NK-92 (cell line): ENCODE results near the gene TTI1.
"Not testable (repeated sequence)": the region's sequence is repeated elsewhere in the genome, so short reads cannot be mapped to it uniquely, and the experiment has no call there.

ENCODE experiments used
- DNase-seq: peaks from one replicate; lab custom pipeline; 2025; ENCODE audit not compliant: unreplicated experiment; lab: John Stamatoyannopoulos, UW

The TTI1 gene

DNA sequence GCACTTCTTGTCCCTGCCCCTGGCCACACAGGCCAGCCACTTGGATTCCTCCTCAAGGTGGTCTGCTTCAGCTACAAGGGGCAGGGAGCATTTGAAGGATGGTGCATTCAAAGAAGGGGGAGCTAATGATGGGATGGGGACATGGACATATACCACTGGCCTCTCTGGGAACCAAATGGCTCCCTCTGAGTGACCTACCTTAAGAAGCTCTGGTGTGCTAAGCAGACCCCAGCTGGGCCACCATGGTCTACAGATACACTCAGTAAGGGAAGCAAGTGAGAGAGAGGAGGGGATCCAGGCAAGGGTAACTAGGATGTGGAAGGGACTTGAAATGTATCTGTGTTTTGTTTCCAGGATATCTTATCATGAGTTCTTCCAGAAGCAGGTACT, 62.4 kb downstream of the TTI1 start:
- no peak for DNase-seq

DNA sequence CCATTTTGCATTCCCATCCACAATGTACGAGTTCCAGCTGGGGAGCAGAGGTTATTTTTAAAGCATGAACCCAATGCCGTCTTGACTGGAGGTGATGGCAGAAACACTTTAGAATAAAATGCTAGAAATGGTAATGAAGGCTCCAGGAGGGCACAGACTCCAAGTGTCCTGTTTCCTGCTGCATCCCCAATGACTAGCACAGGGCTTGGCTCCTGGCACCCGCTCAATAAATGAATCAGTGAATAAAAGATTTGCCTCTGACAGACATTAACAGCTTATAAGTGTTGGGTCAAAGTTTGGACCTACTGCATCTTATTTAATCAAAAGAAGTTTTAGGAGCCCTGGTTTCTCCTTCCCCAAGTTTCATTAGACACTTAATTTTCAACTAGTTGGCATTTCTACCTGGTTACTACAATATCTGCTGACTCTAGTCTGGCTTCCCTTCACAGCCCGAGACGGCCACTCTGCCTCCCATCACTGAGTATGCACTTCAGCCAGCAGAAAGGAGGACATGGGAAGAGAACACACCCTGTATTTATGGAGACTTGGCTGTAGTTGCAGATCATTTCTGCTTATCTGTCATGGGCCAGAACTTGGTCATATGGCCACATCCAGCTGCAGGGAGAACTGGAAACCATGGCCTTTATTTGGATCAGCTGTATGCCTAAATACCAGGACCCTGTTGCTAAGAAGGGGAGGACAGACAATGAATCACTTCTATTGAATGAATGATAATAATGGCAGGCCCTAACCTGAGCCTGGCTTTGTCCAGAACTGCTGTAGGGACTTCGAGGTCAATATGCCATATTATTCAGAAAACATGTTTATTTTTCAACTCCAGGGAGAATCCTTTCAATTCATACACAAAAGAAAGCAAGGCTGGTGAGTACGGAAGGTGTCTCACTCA, 63.1 kb downstream of the TTI1 start:
- no peak for DNase-seq

DNA sequence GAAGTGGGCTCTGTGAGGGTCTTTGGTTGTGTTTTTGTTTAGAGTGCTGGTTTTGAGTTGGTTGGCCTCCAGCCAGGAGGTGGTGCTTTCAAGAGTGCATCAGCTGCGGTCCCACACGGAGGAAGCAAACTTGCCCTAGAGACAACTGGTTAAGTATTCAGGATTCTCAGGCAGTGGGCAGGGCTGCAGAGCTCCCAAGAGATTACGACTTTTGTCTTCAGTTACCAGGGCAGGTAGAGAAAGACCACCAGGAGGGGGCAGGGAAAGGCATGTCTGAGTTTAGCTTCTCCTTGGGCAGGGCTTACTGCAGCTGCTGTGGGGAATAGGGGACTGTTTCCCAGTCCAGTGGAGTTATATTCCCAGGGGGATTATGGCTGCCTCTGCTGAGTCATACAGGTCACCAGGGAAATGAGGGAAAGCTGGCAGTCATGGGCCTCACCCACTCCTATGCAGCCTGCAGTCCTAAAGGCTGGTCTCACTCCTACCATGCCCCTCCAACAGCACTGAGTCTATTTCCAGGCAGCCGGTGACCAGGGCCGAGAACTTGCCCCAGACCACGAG, 64.3 kb downstream of the TTI1 start:
- no peak for DNase-seq

DNA sequence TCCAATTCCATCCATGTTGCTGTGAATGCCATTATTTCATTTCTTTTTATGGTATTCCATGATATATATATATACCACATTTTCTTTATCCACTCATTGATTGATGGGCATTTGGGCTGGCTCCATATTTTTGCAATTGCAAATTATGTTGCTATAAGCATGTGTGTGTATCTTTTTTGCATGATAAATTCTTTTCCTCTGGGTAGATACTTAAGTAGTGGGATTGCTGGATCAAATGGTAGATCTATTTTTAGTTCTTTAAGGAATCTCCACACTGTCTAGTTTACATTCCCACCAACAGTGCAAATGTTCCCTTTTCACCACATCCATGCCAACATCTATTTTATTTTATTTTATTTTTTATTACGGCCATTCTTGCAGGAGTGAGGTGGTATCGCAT, 69.8 kb downstream of the TTI1 start:
- DNase-seq: not testable (repeated sequence)

DNA sequence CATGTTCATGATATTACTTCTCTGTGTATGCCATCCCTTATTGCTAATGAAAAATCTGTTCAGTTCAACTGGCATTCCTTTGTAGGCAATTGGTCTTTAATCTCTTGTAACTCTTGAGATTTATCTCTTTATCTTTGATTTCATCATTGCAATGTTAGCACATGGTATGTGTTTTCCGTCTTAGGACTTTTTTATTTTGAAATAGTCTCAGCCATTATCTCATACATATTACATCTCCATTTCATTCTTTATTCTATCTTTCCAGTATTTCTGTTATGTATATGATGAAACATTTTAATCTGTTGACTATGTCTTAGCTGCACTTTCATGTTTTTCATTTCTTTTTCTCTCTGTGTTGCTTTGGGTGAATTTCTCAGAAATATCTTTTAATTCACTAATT, 72.2 kb downstream of the TTI1 start:
- no peak for DNase-seq

- DNase-seq: no peak
These were observed 74.3 kb downstream of the TTI1 start for GRCh38 chr20:37958856-37959520.

- DNase-seq: no peak
These were observed 77.1 kb downstream of the TTI1 start for GRCh38 chr20:37956107-37956585.

- no peak for DNase-seq
These were observed 77.7 kb downstream of the TTI1 start for GRCh38 chr20:37955511-37955910.

DNA sequence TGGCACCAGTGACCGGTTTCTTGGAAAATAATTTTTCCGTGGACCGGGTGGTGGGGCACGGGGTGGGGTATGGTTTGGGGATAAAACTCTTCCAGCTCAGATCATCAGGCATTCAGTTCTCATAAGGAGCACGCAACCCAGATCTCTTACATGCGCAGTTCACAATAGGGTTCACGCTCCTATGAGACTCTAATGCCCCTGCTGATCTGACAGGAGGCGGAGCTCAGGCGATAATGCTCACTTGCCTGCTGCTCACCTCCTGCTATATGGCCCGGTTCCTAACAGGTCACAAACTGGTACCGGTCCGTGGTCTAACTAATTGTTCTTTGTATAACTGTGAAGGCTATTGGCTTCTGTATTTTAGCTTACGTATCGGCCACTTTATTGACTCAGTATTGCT, 78.6 kb downstream of the TTI1 start:
- DNase-seq: no peak

GRCh38 chr20:37954190-37954589, 79.1 kb downstream of the TTI1 start:
- no peak for DNase-seq

GRCh38 chr20:37948956-37949355, 84.3 kb downstream of the TTI1 start:
- DNase-seq: no peak

GRCh38 chr20:37947943-37948342, 85.3 kb downstream of the TTI1 start:
- no peak for DNase-seq

- DNase-seq: no peak
These were observed 86.3 kb downstream of the TTI1 start for GRCh38 chr20:37946946-37947345.

GRCh38 chr20:37945091-37945547, 88.1 kb downstream of the TTI1 start:
- no peak for DNase-seq

DNA sequence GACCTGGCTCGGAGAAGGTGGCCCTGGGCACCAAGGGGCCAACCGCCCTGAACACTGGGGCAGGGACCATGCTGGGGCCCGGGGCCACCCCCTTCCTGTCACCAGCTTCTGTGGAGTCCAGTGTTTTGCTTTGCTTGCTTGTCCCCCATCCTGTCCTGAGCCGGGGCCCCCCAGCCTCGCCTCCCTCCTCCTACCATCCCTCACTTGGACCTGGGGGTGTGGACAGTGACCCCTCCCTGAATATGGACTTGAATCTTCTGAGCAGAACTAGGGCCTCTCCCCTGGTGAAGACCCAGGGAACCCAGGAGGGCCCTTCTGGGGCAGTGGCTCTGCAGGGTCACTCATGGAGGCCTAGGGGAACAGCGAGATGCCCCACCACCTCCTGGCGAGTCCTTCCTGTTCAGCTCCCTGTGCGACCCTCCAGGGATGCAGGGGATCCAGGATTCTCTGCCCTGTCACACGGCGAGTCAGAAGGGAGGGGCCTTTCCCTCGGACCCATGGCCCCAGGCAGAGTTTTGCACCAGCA, 88.7 kb downstream of the TTI1 start:
- DNase-seq: no peak

GRCh38 chr20:37943501-37944455, 89.5 kb downstream of the TTI1 start:
- no peak for DNase-seq

- DNase-seq: no peak
These were observed 90.2 kb downstream of the TTI1 start for GRCh38 chr20:37943033-37943432.

DNA sequence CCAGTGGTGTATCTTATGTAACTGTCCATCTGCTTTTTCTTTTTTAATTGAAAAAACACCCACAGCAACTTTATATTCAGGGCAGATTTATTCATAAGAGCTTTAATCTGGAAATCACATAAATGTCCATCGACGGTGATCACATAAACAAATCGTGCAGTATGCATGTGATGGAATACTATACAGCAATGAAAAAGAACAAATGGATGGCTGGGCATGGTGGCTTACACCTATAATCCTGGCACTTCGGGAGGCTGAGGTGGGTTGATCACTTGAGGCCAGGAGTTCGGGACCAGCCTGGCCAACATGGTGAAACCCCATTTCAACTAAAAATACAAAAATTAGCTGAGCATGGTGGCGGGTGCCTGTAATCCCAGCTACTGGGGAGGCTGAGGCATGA, 91.3 kb downstream of the TTI1 start:
- DNase-seq: no peak

DNA sequence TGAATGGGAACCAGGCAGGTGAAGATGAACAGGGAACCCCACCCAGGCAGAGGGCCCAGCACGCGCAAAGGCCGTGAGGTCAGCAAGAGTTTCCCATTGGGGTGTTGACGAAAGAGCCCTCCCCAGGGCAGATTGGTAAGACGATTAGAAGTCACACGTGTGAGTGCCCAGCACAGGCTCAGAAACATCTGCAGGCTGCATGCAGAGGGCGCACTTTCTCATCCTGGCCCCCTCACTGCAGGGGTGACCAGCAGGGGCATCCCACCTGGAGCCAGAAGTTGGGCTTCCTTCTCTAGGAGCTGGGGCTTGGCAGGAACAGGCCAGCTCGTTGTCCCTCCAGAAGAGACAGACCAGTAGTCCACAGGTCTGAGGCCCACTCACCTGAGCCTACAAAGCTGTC, 91.9 kb downstream of the TTI1 start:
- DNase-seq: no peak

DNA sequence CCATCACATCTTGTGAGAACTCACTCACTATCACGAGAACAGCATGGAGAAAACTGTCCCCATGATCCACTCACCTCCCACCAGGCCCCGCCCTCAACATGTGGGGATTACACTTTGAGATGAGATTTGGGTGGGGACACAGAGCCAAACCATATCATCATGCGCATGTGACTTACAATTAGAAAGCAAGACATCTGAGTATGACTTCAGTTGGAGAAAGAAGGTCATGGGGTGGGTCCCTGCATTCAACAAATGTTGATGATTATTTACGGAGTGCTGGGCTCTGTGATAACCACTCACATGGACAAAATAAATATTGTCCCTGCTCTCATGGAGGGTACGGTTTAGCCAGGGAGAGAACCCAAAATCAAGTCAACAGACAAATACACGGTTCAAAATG, 92.4 kb downstream of the TTI1 start:
- DNase-seq: no peak
